Activated T-cell treated with anti-CD3 and anti-CD28 coated beads for 24 hours (primary cell): ENCODE data around the gene SUMF1.
A peak's percentile ranks its signal among the peaks of the same experiment; 100 is the strongest.
"Not testable (repeated sequence)": the region's sequence is repeated elsewhere in the genome, so short reads cannot be mapped to it uniquely, and the experiment has no call there.

Experiments
- DNase-seq: peaks from one replicate; pipeline ENCODE4 v3.0.0-alpha.2; 2020; ENCODE audit warnings: low read depth

The SUMF1 gene

GRCh38 chr3:4460334-4460733 is 6.7 kb downstream of the SUMF1 start:
- DNase-seq = no peak

- no peak for DNase-seq
These were observed 8.1 kb downstream of the SUMF1 start for GRCh38 chr3:4458961-4459360.

- DNase-seq = not testable (repeated sequence)
These were observed 10.3 kb downstream of the SUMF1 start for GRCh38 chr3:4456780-4457179.

- no peak for DNase-seq
These were observed 12.9 kb downstream of the SUMF1 start for GRCh38 chr3:4454142-4454541.

- DNase-seq = no peak
These were observed 17.8 kb downstream of the SUMF1 start for GRCh38 chr3:4449043-4449805.

GRCh38 chr3:4448187-4448586 is 18.9 kb downstream of the SUMF1 start:
- no peak for DNase-seq

- no peak for DNase-seq
These were observed 19.6 kb downstream of the SUMF1 start for GRCh38 chr3:4447295-4447999.

- DNase-seq = no peak
These were observed 26.1 kb downstream of the SUMF1 start for GRCh38 chr3:4440951-4441350.

GRCh38 chr3:4438296-4438695 is 28.8 kb downstream of the SUMF1 start:
- DNase-seq = no peak

GRCh38 chr3:4432259-4432658 is 34.8 kb downstream of the SUMF1 start:
- no peak for DNase-seq

- DNase-seq = no peak
These were observed 37.3 kb downstream of the SUMF1 start for GRCh38 chr3:4429648-4430350.

- no peak for DNase-seq
These were observed 40.2 kb downstream of the SUMF1 start for GRCh38 chr3:4426782-4427344.

- no peak for DNase-seq
These were observed 40.7 kb downstream of the SUMF1 start for GRCh38 chr3:4426261-4426781.

GRCh38 chr3:4425707-4426106 is 41.4 kb downstream of the SUMF1 start:
- peak; percentile 32 for DNase-seq

- no peak for DNase-seq
These were observed 42.0 kb downstream of the SUMF1 start for GRCh38 chr3:4425055-4425454.

GRCh38 chr3:4421121-4421520 is 45.9 kb downstream of the SUMF1 start:
- DNase-seq = peak; percentile 7

- no peak for DNase-seq
These were observed 47.1 kb downstream of the SUMF1 start for GRCh38 chr3:4419920-4420319.

- no peak for DNase-seq
These were observed 47.7 kb downstream of the SUMF1 start for GRCh38 chr3:4419386-4419785.

- no peak for DNase-seq
These were observed 48.9 kb downstream of the SUMF1 start for GRCh38 chr3:4418156-4418555.

- DNase-seq = no peak
These were observed 49.6 kb downstream of the SUMF1 start for GRCh38 chr3:4417449-4417848.

GRCh38 chr3:4416961-4417360 is 50.1 kb downstream of the SUMF1 start:
- peak; percentile 15 for DNase-seq

- DNase-seq = no peak
These were observed 50.6 kb downstream of the SUMF1 start for GRCh38 chr3:4416427-4416945.
